ENCODE measurements around the gene GALNT12.

The GALNT12 gene

DNA sequence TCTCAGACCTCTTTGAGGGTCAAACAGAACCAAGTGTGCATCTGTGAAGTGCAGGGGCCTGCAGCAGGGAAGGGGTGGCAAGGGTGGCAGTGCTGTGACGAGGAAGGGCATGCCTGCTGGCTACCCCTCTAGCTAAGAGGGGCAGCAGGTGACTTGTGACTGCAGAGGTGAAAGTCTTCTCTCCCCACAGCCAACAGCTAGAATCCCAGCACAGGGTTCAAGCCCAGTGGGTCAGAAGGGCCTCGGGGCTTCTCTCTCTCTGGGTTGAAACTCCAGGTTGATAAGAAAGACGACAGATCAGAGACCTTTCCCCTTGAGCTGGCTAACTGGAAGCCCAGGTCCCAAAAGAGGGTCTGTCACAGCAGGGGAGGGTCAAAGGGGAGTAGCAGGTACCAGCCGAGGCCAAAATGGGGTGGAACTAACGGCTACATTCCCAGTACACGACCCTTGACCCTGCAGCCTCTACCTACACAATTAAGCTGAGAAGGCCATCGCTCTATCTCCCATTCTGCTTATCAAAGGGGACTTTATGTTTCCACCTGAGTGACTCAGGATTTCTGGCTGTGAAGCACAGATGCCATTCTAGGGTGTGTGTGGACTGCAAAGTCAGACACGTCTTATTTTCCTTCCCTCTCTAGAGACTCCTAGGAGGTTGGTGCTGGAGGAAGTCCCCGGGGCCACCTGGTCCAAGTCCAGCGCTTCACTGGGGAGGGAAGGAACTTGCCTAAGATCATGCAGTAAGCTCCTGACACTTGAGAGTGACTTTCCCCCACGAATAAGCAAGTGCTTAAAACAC lies 25.7 kb upstream of the GALNT12 start:
- DNase-seq (ENCODE audit: low read depth, low spot score) = no peak

DNA sequence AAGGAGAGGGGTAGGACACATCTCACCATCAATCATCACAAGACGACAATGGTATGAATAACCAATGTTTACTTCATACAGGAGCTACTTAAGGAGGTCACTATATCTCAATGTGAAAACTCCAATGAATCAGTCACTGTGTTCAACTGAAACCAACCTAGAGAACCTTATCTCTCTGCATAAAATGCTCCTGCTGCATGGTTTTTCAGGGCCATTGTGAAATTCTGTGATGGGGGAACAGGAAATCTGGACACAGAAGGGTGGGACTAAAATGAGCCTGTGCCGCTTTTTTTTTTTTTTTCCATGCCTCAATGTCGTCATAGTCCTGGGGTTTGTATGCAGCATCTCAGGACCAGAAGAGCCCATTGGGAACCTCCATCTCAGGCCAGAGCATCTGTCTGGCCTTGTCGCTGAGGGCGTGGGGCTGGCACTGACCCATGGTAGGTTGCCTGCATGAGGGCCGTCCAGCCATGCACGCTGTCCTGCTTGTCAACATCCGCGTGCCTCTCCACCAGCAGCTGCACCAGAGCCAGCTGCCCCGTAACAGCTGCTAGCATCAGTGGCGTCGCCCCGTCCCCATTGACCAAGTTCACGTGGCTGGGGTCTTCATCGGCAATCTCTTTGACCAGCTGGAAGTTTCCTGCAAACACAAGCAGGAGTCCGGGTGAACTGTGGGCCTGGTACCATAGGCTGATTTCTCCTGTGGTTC lies 23.8 kb upstream of the GALNT12 start:
- no peak for DNase-seq (ENCODE audit: low read depth, low spot score)

DNA sequence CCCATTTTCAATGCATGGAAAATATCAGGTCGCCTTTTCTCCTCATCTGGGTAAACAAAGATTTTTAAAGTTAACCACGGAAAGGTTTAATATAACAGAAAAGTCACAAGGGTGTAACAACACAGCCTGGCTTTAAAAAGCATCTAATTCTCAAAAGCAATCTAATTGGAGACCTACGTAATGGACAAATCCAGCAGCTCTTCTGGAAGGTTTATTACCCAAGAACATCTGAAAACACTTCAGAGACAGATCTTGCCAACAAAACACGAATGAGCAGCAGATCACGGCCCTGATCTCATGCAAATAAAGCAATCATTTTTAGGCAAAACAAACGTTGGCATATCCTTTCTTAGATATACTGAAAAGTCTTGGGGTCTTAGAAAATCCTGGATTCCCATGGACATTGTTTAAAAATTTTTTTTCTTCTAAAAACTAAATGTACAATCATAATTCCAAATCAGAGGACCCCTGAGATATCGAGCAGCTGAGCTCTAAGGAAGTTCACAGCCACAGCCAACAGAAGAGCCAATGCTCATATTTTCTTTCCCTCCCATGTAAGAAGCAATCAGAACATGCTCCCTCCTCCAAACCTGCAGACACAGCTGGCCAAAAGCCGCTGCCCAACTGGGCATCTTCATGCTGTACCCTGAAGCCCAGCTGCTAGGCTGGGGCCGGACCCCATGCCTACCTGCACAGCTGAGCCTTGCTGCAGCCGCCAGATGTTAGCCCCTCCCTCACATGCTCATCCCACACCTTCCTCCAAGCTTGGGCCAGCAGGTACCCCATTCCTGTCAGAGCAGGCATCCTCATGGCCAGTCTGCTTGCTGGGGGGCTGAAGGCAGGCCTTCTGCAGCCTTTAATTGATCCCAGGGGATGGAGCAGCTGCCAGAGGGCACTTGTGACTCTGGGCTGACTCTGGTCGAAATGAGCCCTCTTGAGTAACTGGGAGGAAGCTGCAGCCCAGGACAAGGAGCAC lies 22.4 kb upstream of the GALNT12 start:
- DNase-seq (ENCODE audit: low read depth, low spot score) = no peak

DNA sequence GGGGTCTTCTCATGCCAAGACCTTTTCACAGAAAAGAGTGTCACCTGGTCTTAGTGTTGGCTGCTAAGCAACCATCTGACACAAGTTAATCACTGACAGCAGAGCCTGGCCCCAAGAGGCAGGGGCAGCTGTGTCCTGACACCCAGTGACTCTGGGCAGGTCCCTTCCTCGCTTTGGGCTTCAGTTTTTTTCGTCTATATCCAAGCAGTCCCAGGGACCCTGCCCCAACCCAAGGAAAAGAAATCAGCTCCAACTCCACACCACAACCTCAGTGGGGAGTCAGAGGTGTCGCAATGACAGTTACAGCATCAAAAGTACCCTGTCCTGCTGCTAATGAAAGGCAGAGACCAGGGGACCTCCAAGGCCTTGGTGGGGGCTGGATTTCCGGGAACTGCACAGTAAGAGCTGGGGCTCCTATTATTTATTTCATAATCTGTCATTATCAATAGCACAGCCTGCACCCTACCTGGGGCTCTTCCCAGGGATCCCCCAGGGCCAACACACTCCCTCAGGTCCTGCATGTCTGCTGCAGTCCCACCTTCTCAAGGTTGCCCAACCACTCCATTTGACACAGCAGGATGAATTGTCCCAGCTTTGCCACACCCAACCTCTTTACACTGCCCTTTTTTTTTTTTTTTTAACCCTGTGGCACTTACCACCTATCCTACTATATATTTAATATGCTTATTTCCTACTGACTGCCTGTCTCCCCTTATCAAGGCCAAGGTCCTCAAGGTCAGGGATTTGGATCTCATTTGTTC lies 20.5 kb upstream of the GALNT12 start:
- DNase-seq (ENCODE audit: low read depth, low spot score) = no peak

DNA sequence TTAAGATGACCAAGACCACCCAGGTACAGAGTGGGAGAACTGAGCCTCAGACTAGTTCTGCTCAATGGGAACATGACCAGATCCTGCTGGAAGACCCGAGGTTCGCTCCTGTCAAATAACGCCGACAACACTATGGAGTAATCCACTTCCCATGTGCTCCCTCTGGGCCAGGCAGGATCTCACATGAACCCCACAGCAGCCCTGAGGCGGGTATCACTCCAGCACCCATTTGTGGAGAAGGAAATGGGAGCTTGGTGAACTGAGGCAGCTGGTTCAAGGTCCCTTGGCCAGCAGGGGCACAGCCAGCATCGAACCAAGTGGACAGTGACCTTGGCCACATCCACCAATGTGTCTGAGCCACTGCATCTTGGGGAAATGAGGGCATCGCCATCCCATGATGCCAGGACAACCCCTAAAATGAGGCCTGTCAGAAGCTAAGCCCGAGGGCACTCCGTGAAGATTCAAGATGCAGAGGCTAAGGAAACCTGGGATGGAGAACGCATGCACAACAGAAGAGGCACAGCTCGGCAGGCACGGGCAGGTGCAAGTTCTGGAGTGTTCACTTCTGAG lies 19.6 kb upstream of the GALNT12 start:
- no peak for DNase-seq (ENCODE audit: low read depth, low spot score)

DNA sequence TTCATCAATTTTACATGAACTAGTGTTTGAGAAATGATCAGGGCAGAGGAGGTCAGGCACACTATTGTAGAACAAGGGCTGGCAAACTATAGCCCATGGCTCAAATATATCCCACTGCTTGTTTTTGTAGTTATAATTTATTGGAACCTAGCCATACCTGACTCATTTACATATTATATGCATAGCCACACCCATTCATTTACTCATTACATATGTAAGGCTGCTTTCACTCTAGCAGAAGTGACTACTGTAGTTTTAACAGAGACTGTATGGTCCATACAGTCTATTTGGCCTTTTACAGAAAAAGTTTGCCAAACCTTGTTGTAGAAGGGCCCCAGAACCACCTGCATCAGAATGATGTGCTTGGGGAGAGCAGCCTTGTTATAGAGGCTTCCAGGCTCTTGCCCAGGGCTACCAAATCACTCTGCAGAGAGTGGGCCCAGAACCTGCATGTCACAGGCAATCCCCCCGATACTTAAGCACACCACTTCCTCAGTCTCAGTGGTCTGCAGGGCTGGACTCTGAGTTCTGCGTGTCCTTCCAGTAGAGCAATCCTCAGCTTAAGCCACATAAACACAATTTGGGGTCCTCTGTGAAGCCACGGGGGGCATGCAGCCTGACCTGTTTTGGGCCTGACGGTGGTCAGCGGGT lies 17.9 kb upstream of the GALNT12 start:
- DNase-seq (ENCODE audit: low read depth, low spot score) = no peak

DNA sequence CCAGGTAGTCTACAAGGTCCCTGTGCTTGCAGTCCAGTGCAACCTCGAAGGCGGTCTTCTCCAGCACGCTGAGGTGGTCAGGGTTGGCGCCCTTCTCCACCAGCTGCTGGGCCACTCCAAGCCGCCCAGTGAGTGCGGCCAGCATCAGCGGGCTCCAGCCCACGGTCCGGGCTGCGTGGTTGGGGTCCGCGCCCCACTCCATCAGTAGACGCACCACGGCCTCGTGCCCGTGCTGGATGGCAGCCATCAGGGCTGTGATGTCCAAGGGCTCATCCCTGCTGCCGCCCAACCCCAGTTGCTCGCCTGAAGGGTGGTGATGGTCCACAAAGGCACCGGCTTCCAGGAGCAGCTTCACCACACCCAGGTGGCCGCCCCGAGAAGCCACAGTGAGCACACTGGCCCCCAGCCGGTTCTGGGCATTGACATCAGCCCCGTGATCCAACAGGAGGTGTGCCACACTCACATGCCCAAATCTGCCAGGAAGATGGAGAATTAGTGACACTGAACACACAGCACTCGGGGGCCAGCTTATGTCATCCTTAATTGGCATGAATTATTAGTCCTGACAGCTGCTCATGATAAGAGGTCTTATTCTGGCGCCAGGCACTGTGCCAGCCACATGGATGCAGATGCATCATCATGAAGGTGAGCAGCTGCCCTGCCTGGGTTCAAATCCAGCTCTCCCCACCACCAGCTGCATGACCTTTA lies 17.2 kb upstream of the GALNT12 start:
- no peak for DNase-seq (ENCODE audit: low read depth, low spot score)

DNA sequence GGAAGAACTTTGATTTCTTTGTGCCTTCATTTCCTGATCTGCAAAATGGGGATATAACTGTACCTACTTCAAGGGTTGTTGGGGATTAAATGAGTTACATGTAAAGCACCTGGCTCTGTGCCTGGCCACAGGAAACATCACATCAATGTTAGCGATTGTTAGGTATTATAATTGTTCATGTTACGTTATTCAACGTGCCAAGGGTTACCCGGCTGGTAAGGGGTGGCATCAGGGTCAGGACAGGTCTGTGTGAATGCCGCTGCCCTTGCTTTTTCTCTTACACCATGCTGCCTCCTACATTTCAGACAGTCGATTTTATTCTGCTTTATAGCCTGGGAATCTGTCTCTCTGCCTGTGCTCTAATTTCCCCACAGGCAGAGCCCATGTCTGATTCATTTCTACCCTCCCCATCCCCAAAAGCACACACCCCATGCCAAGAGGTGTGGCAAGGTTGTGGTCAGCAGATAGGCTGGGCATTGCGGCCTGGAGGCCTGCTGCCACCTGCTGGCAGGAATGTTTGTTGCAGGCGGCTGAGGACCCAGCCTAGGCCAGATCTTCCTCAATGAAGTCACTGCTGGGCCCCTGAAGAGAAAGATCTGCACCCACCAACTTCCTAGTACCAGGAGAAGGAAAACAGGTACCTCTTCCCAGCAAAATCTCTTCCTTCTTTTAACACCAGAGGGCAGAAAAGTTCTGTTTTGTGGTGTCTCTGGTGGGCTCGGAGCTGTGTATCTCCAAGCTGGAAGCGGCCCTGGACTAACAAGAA lies 16.4 kb upstream of the GALNT12 start:
- peak; percentile 57 for DNase-seq (ENCODE audit: low read depth, low spot score)

DNA sequence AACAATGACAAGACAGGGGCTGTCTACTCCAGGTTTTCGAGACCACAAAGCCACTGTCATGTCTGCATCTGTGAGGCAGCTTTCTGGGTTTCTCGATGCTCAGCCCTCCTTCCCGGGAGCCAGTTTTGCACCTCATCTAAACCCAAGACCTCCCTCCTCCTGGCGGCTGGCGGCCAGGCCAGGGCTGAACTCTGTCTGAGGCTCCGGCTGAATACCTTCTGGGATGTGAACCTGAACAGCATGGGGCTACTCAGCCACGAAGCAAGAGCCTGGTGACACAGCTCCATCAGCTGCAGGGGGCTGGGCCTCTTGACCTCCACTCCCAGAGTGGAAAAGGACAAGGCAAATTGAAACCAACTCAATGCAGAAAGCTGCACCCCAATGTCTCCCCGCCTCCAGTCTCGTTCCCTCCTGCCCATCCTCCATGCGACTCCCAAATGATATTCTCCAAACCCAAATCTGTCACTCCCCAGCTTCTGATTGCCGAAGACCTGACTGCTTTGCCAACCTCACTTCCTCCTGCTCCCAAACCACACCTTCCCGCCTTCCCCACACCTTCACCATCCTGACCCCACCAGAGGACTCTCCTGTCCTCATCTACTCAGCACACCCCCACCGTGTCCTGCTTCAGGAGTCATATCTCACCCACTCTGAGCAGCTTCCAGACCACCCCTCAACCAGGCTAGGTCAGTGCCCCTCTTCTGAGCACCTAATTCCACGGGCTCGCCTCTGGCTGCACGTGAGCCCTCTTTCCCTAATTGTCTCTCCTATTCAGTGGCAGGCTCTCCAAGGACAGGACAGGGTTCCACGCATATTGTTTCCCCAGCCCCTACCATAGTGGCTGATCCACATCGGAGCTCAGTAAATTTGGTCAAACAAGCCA lies 15.6 kb upstream of the GALNT12 start:
- no peak for DNase-seq (ENCODE audit: low read depth, low spot score)

DNA sequence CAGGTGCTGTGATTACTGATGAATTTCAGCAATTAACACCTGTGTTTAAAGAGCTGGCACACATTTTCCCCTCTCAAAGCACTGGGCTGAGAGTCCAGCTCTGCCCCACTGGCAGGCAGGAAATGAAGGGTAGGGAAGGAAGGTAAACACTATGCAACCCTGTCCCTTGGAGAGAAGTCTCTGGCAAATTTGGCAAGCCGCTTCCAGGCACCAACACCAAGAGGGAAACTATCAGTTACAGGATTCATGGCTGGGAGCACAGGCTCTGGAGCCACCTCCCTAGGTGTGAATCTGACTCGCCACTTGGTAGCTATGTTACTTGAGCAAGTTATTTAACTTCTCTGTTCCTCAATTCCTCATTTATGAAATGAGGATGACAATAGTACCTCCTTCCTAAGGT lies 14.4 kb upstream of the GALNT12 start:
- DNase-seq (ENCODE audit: low read depth, low spot score) = no peak

DNA sequence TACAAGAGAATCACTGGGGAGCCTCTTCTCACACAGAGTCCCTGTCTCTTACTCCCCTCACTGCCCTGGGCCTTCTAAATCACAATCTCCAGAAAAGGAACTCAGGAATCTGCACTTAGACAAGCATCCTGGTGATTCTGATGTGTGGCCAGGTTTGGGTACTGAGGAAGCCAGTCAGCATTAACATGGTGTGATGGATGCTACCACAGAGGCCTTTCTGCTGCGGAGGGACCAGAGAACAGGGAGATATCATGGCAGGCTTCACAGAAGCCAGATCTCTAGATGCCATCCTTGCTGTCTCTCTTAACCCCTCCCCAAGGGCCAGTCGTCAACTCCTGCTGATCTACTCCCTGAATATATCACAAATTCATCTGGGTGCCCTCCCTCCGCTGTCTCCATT lies 12.7 kb upstream of the GALNT12 start:
- no peak for DNase-seq (ENCODE audit: low read depth, low spot score)

DNA sequence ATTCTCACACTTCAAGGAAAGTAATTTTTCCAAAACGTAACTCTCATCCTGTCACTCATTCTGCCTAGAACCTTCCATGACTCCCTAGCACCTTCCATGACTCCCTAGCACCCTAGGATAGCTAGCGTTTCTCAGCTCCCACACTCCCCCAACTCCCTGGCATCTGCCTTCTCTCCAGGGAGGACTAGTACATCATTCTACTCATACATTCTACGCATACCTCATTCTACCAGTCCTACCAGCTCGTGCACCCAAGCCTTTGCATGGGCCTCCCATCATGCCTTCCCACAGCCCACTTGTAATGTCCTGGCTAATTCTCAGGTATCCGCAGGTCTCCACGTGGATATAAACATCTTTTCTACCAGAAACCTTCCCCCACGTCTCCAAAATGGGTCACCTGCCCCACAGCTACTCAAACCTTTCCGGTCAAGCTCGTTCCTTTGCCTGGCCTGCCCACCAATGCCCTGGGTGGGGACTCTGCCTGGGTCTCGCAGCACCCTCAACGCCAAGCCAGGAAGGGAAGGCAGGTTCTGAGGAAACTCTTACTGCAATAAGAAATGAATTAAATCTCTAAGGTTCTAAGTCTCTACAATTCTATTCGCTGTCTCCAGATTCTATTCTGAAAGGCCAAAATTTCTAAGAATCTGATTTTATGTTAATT lies 12.0 kb upstream of the GALNT12 start:
- DNase-seq (ENCODE audit: low read depth, low spot score) = no peak

DNA sequence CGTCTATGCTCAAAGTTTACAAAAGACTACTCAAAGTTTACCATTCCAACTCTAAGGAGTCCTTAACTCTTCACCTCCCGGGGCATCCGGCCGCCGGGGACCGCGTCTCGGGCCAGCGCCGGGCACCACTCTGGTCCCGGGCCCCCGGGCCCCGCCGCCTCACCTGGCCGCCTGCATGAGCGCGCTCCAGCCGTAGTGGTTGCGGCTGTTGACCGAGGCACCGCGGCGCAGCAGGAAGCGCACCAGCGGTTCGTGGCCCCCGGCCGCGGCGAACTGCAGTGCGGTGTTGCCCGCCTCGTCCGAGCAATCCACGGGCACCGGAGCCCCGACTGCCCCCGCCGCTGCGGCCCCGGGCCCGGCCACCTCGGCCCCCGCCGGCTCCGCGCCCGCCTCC lies 11.5 kb upstream of the GALNT12 start:
- no peak for DNase-seq (ENCODE audit: low read depth, low spot score)

DNA sequence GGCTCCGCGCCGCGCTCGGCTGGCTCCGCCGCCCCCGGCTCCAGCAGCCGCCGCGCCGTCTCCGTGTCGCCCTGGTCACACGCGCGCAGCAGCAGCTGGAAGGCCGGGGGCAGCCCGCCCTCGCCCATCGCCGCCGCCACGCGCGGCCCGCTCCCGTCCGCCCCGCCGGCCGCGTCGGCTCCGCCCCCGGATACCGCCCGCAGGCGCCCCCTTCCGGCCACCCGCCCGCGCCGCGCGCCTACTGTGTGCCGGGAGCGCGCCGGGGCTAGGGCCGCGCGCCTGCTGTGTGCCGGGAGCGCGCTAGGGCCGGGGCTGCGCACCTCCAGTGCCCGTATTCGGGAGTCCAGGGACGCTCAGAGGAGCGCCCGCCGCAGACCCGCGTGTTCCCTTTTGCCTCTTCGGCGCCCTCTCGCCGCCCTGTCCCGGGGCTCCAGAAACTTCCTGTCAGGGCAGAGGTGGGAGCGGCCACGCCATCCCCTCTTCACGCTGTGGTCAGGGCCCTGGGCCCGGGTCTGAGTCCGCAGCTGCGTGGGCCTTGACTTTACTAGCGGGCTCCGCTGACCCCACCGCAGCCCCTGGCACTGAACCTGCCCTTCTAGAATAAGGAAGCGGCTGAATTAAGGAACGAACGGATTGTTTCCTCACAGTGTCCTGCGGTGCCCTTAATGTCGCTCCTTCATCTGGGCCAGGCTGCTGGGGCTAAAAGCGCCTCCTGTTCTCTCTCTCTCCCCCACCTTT lies 10.9 kb upstream of the GALNT12 start, which contains the start of gene ANKS6:
TSS of gene ANKS6 (minus strand) at position 192 of the 738 bp plus-strand sequence. CDS start at position 128, 64 bp downstream.
- no peak for DNase-seq (ENCODE audit: low read depth, low spot score)

DNA sequence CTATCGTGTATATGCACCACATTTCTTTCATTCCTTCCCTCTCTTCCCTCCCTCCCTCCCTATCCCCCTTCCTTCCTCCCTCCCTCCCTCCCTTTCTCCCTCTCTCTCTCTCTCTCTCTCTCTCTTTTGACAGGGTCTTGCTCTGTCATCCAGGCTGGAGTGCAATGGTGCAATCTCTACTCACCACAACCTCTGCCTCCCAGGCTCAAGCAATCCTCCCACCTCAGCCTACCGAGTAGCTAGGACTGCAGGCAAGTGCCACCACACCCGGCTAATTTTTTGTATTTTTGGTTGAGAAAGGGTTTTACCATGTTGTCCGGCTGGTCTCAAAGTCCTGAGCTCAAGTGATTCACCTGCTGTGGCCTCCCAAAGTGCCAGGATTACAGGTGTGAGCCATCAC lies 10.0 kb upstream of the GALNT12 start:
- DNase-seq (ENCODE audit: low read depth, low spot score) = no peak

DNA sequence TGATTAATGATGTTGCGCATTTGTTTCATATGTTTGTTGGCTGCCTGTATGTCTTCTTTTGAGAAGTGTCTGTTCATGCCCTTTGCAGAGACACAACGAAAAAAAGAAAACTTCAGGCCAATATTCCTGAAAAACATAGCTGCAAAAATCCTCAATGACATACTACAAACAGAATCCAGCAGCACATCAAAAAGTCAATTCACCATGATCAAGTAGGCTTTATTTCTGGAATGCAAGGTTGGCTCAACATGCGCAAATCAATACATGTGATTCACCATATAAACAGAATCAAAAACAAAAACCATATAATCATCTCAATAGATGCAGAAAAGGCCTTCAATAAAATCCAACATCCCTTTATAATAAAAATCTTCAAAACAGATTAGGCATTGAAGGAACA lies 9.2 kb upstream of the GALNT12 start:
- no peak for DNase-seq (ENCODE audit: low read depth, low spot score)

DNA sequence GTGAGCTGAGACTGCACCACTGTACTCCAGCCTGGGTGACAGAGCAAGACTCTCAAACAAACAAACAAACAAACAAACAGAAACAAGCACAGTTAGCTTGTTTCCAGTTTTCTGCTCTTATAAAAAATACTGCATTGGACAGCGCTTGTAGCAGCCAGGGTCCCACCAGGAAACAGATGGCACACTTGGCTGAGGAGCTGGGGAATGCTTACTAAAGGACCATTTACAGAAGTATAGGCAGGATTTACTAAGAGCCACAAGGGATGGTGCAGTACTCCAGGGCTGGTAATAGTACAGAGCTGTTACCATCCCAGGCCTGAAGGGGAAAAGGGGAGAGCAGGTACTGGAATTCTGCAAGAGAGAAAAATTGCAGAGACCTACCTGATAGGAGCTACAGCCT lies 5.9 kb upstream of the GALNT12 start:
- DNase-seq (ENCODE audit: low read depth, low spot score) = no peak
